Bronchial epithelial cell (primary cell): Measurements from ENCODE around the gene CELF2. TPM values are rescaled to one million over a fixed set of nuclear protein-coding genes. Genes with fewer than 3 reads are reported as not detected.
"Not testable (repeated sequence)": the region's sequence is repeated elsewhere in the genome, so short reads cannot be mapped to it uniquely, and the experiment has no call there.

Experiments
- DNase-seq: peaks from one replicate; pipeline ENCODE4 v3.0.0-alpha.2; 2010; ENCODE audit warnings: low read depth
- FAIRE-seq: peaks from 2 replicates; lab custom pipeline; 2011; peaks lifted over from hg19 to GRCh38; lab: Jason Lieb, UNC
- H3K27me3 ChIP-seq: 2 replicates; pipeline ENCODE4 v1.5.1; 2011; ENCODE audit warnings: low read length; ENCODE audit not compliant: control insufficient read depth, insufficient read depth
- H3K36me3 ChIP-seq: 2 replicates; pipeline ENCODE4 v1.5.1; 2011; ENCODE audit warnings: low read length; ENCODE audit not compliant: control insufficient read depth, insufficient read depth
- H3K4me3 ChIP-seq: 2 replicates; pipeline ENCODE4 v1.5.1; 2011; ENCODE audit warnings: mild to moderate bottlenecking, low read depth, low read length, control low read depth
- total RNA-seq: library from RNA; depleted of rRNA; stranded (reverse); fragments of >200 nt; gene quantifications from 2 replicates; pipeline ENCODE4 v1.2.1, GENCODE V29; 2014
- TF ChIP-seq, protein P1 (sequence below): IDR thresholded peaks from 2 replicates; pipeline ENCODE4 v1.5.1; 2011; ENCODE audit warnings: mild to moderate bottlenecking, moderate library complexity, low read length, control low read depth, inconsistent platforms; ENCODE audit not compliant: insufficient read depth, severe bottlenecking

Gene CELF2
- total RNA-seq, 1 donor from 2014 or later: 2.1 TPM

GRCh38 chr10:10996966-10997620, 20.6 kb upstream of the CELF2 start:
- TF ChIP-seq, protein P1, sequence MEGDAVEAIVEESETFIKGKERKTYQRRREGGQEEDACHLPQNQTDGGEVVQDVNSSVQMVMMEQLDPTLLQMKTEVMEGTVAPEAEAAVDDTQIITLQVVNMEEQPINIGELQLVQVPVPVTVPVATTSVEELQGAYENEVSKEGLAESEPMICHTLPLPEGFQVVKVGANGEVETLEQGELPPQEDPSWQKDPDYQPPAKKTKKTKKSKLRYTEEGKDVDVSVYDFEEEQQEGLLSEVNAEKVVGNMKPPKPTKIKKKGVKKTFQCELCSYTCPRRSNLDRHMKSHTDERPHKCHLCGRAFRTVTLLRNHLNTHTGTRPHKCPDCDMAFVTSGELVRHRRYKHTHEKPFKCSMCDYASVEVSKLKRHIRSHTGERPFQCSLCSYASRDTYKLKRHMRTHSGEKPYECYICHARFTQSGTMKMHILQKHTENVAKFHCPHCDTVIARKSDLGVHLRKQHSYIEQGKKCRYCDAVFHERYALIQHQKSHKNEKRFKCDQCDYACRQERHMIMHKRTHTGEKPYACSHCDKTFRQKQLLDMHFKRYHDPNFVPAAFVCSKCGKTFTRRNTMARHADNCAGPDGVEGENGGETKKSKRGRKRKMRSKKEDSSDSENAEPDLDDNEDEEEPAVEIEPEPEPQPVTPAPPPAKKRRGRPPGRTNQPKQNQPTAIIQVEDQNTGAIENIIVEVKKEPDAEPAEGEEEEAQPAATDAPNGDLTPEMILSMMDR: no peak
- no peak for FAIRE-seq
- Histone ChIP-seq H3K27me3 (no peaks in the 10 kb centered on the region), H3K36me3 (no peaks in the 10 kb centered on the region), H3K4me3 (no peak overlapping the region)
- DNase-seq: no peak

DNA sequence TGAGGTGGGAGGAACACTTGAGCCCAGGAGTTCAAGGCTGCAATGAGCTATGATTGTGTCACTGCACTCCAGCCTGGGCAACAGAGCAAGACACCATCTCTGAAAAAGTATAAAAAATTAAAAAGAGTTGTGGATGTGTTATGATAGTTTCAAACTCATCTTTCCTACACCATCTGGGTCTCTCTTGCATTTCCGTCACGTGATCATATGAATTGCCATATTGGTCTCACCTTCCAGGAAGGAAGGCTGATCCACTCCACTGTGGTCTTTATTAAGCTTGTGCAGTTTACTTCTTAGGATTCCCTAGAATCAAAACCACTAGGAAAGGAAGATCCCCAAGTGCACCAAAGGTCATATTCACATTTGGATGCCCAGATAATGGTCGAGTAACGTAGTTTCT, 18.2 kb upstream of the CELF2 start:
- not testable (repeated sequence) for FAIRE-seq, H3K27me3 ChIP-seq, H3K36me3 ChIP-seq, H3K4me3 ChIP-seq, DNase-seq

GRCh38 chr10:11002485-11002884, 15.2 kb upstream of the CELF2 start:
- FAIRE-seq: no peak
- Histone ChIP-seq H3K36me3 (no peaks in the 10 kb centered on the region), H3K27me3 (peaks cover 5% of the 10 kb centered on the region), H3K4me3 (no peak overlapping the region)
- TF ChIP-seq, protein P1: no peak
- DNase-seq: no peak

DNA sequence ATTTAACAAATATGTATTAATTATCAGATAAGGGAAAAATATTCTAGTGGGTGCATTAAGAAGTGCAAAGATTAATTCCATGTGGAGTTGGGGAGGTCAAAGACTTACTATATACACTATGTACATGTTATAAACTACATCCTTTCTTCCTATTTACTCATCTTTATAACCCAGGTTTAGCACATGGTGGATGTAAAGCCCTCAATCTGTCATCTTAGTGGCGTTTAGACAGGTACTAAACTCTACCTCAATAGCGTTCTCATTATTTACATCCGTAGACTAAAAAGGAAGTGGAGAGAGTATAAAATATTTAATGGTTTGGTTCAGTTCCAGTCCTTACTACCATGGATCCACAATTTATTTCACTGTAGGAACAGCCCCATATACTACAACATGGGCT, 14.8 kb upstream of the CELF2 start:
- Histone ChIP-seq H3K4me3 (no peak overlapping the region), H3K27me3 (peaks cover 5% of the 10 kb centered on the region), H3K36me3 (no peaks in the 10 kb centered on the region)
- TF ChIP-seq, protein P1: no peak
- DNase-seq (no peak), FAIRE-seq (no peak)

DNA sequence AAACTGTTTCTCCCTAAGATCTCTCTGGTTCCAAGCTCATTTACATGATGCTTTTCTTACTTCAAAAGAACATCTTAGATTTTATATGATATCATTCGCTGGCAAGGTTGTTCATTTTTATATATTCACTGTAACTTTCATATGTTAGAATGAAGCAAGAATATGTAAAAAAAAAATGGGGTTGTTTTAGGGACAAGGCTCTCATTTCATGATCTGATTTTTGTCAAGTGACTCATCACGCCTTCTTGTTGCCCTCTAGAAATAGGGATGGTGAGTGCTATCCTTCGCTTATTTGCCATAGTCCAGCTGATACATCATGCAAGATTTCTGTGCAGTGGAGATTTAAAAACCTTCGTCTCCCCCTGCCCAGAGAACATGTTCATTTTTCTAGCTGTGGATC, 14.0 kb upstream of the CELF2 start:
- peaks cover 5% of the 10 kb centered on the region for H3K27me3 ChIP-seq
- H3K4me3 ChIP-seq: no peak overlapping the region
- DNase-seq (no peak), FAIRE-seq (no peak)
- H3K36me3 ChIP-seq: no peaks in the 10 kb centered on the region
- TF ChIP-seq, protein P1: no peak

GRCh38 chr10:11004144-11005077, 13.3 kb upstream of the CELF2 start:
- Histone ChIP-seq H3K27me3 (peaks cover 5% of the 10 kb centered on the region), H3K4me3 (no peak overlapping the region)
- no peak for FAIRE-seq

More at GRCh38 chr10:11004144-11005077, 13.3 kb upstream of the CELF2 start:
- no peaks in the 10 kb centered on the region for H3K36me3 ChIP-seq
- TF ChIP-seq, protein P1: no peak
- no peak for DNase-seq
